Natural killer cell (primary cell): ENCODE data around the gene A3GALT2. TPM values are rescaled to one million over a fixed set of nuclear protein-coding genes. Genes with fewer than 3 reads are reported as not detected.

Experiments used
- ATAC-seq, 3 donors: fragments of 150-1000 bp in 2 of 3; fragments of 200-7000 bp in 1 of 3; cut with Tn5 transposase; 1 replicate in 1 of 3; 2 replicates in 2 of 3; pipeline ENCODE4 v1.10.0; 2021; ENCODE audit warnings: mild to moderate bottlenecking in 2 of 3, moderate library complexity in 2 of 3
- DNase-seq, 2 donors: peaks; one replicate each; pipeline versions ENCODE4 v3.0.0 to v3.0.0-alpha.2; 2013 to 2021; ENCODE audit warnings: mixed read lengths in 1 of 2
- H3K27ac ChIP-seq: one replicate; pipeline ENCODE4 v1.5.1; 2013; ENCODE audit warnings: mild to moderate bottlenecking, low read length
- H3K27me3 ChIP-seq: one replicate; pipeline ENCODE4 v1.6.1; 2013; ENCODE audit warnings: low read length; ENCODE audit not compliant: control insufficient read depth, insufficient read depth
- H3K36me3 ChIP-seq: one replicate; pipeline ENCODE4 v1.6.1; 2013; ENCODE audit warnings: low read length; ENCODE audit not compliant: control insufficient read depth, insufficient read depth
- H3K4me1 ChIP-seq: one replicate; pipeline ENCODE4 v1.6.1; 2013; ENCODE audit warnings: low read length; ENCODE audit not compliant: control insufficient read depth, insufficient read depth
- H3K4me3 ChIP-seq: one replicate; pipeline ENCODE4 v1.5.1; 2013; ENCODE audit warnings: low read length
- H3K9me3 ChIP-seq: one replicate; pipeline ENCODE4 v1.6.1; 2013; ENCODE audit warnings: low read length; ENCODE audit not compliant: control insufficient read depth, insufficient read depth
- H3K27ac Mint-ChIP-seq, 2 donors: one replicate each; pipeline ENCODE4 v1.8.0; 2022; ENCODE audit warnings: mild to moderate bottlenecking in 2 of 2, mixed read lengths in 2 of 2, moderate library complexity in 1 of 2
- H3K27me3 Mint-ChIP-seq, 2 donors: one replicate each; pipeline ENCODE4 v1.8.0; 2022; ENCODE audit warnings: low read depth in 2 of 2, mixed read lengths in 2 of 2
- H3K36me3 Mint-ChIP-seq: one replicate; pipeline ENCODE4 v1.8.0; 2022; ENCODE audit warnings: mixed read lengths
- H3K4me1 Mint-ChIP-seq, 2 donors: one replicate each; pipeline ENCODE4 v1.8.0; 2022; ENCODE audit warnings: mixed read lengths in 2 of 2
- H3K4me3 Mint-ChIP-seq: one replicate; pipeline ENCODE4 v1.8.0; 2022; ENCODE audit warnings: mild to moderate bottlenecking, moderate library complexity, mixed read lengths
- H3K9me3 Mint-ChIP-seq, 2 donors: one replicate each; pipeline ENCODE4 v1.8.0; 2022; ENCODE audit warnings: mixed read lengths in 2 of 2
- CTCF ChIP-seq: fragments of 200-600 bp; IDR thresholded peaks from one replicate; pipeline ENCODE4 v1.8.0; 2022; ENCODE audit warnings: antibody characterized with exemption
- WGBS: methylation state at CpG from one replicate; pipeline ENCODE4 v1.1.7; 2013; ENCODE audit warnings: missing lambda C conversion rate; ENCODE audit not compliant: insufficient coverage; 5-methylcytosine and 5-hydroxymethylcytosine counted together
- intact Hi-C: fragments of 100-400 bp; cut with micrococcal nuclease; formaldehyde crosslinking; loops from one replicate; pipeline ENCODE4 v1.14.2; 2022
- total RNA-seq, 4 donors: library from RNA; stranded (reverse); fragments of 120-200 nt in 1 of 4; gene quantifications; one replicate each; pipeline versions ENCODE4 v1.2.3 to v1.2.4, GENCODE V29; 2013 to 2022

Gene A3GALT2
- total RNA-seq, 3 donors from 2014 or later (not counting 1 experiment from before 2014, with no cell fraction given) = not detected

- no peaks in the 10 kb centered on the region for H3K36me3 Mint-ChIP-seq
- Histone ChIP-seq H3K36me3 (no peaks in the 10 kb centered on the region), H3K4me3 (no peak overlapping the region), H3K9me3 (no peaks in the 10 kb centered on the region), H3K27me3 (no peaks in the 10 kb centered on the region), H3K27ac (no peak overlapping the region), H3K4me1 (peaks cover 34% of the 10 kb centered on the region)
- TF ChIP-seq CTCF = no peak
- no peak for ATAC-seq
- peaks cover 57 to 59% of the 10 kb centered on the region in 2 donors for H3K4me1 Mint-ChIP-seq
- H3K27ac Mint-ChIP-seq = no peak overlapping the region
- no peaks in the 10 kb centered on the region for H3K9me3 Mint-ChIP-seq
- intact Hi-C loops = no loop called here
- 88% methylated on average over 5 of the region's 5 CpGs for WGBS
- H3K27me3 Mint-ChIP-seq = no peaks in the 10 kb centered on the region
- no peak for DNase-seq
- H3K4me3 Mint-ChIP-seq = no peak overlapping the region
These were observed 51.3 kb downstream of the A3GALT2 start for GRCh38 chr1:33269621-33270020.

DNA sequence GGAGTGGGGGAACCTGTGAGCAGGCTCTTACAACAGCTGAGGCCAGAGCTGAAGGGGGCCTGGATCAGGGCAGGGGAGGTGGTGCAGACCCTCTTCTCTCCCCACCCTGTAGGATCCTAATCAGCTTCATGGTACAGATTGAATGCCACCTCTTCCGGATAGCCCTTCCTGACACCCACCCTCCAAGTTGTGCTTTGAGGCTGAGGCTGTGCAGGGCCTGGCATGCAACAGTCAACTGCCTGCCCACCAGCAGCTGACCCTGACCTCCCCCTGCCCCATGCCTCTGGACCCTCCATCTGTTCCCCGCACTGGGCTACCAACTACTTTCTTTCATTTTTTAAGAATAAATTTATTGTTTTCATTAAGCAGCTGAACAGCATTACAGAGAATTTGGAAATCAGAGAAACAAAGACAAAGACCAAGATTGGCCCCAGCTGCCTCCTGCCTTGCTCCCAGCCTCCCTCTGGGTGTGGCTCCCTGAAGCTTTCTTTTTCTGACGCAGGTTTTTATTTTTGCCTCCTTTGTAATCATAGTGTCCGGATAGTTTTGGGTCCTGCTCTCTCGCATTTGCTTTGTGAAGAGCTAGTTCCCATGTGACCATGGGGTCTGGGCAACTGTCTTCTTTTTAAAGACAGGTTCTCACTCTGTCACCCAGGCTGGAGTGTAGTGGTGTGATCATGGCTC lies 51.8 kb downstream of the A3GALT2 start:
- no peak for TF ChIP-seq CTCF
- Mint-ChIP-seq H3K9me3 (no peaks in the 10 kb centered on the region), H3K27me3 (no peaks in the 10 kb centered on the region), H3K27ac (no peak overlapping the region), H3K4me1 (peaks cover 51 to 54% of the 10 kb centered on the region in 2 donors), H3K36me3 (no peaks in the 10 kb centered on the region), H3K4me3 (no peak overlapping the region)
- ATAC-seq = no peak
- H3K27me3 ChIP-seq = no peaks in the 10 kb centered on the region
- H3K9me3 ChIP-seq = no peaks in the 10 kb centered on the region
- peaks cover 28% of the 10 kb centered on the region for H3K4me1 ChIP-seq
- 100% methylated on average over 5 of the region's 5 CpGs for WGBS
- H3K36me3 ChIP-seq = no peaks in the 10 kb centered on the region
- no peak overlapping the region for H3K27ac ChIP-seq
- no peak for DNase-seq
- intact Hi-C loops = no loop called here
- H3K4me3 ChIP-seq = no peak overlapping the region

GRCh38 chr1:33268457-33268856 lies 52.4 kb downstream of the A3GALT2 start:
- WGBS = 98% methylated on average over 2 of the region's 2 CpGs
- ATAC-seq (no peak), DNase-seq (no peak)
- Mint-ChIP-seq H3K27ac (peak overlapping the region; percentile 44 to 59), H3K36me3 (no peaks in the 10 kb centered on the region), H3K4me3 (no peak overlapping the region), H3K27me3 (no peaks in the 10 kb centered on the region), H3K9me3 (no peaks in the 10 kb centered on the region), H3K4me1 (peaks cover 45 to 54% of the 10 kb centered on the region in 2 donors)
- Histone ChIP-seq H3K4me1 (peaks cover 22% of the 10 kb centered on the region), H3K27me3 (no peaks in the 10 kb centered on the region), H3K4me3 (no peak overlapping the region), H3K36me3 (no peaks in the 10 kb centered on the region), H3K9me3 (no peaks in the 10 kb centered on the region), H3K27ac (no peak overlapping the region)
- TF ChIP-seq CTCF = no peak
- intact Hi-C loops = no loop called here
